NCI-H1694 (cell line): ENCODE data around the gene CCNL1.
A peak's percentile ranks its signal among the peaks of the same experiment; 100 is the strongest.

Source experiments
- DNase-seq: peaks from one replicate; lab custom pipeline; 2025; lab: John Stamatoyannopoulos, UW

Gene CCNL1

DNA sequence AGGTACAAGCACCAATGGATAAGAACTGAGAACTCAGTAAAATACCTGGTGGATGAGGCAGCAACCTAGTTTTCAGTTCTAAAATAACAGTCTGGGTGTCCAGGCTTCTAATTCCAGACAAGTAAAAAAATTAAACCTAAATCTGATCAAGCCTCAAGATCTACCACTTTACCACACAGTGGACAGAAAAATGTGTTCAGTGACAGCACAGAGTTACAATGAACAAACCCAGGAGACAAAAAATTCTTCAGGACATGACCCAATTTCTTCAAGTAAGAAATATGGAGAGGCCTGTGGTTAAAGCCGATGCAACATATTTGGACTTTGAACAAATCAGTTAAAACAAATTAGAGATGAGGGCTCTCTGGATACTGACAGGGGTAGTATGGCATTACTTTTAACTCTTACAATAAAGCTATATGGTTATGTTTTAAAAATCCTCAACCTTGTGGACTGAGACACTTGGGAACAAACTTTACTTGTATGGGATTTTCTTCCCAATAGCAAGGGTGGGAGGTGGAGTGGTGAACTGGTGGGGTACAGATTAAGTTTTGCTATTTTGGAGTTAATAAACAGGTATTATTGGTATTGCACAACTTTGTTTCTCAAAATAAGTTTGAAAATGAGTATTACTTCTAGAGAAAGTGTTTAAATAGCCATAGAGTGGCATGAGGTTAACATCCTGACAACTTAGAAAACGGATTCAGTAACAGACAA lies 14.2 kb downstream of the CCNL1 start:
- no peak for DNase-seq

DNA sequence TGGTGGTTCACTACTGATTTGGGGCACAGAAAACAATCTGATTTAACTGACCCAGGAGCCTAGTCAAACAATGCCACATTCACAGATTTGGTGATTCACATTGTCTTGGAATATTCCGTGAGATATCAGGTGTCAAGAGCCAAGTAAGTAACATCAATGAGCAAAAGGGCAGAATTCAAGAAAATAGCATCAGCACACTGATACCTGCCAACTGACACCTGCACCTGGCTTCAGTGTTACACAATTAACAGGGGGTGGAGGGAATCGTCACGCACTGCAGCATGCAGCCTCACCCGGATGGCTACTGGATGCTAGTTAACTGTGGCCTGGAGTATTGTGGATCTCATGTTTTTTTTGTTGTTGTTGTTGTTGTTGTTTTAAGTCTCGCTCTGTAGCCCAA lies 17.6 kb downstream of the CCNL1 start:
- no peak for DNase-seq

DNA sequence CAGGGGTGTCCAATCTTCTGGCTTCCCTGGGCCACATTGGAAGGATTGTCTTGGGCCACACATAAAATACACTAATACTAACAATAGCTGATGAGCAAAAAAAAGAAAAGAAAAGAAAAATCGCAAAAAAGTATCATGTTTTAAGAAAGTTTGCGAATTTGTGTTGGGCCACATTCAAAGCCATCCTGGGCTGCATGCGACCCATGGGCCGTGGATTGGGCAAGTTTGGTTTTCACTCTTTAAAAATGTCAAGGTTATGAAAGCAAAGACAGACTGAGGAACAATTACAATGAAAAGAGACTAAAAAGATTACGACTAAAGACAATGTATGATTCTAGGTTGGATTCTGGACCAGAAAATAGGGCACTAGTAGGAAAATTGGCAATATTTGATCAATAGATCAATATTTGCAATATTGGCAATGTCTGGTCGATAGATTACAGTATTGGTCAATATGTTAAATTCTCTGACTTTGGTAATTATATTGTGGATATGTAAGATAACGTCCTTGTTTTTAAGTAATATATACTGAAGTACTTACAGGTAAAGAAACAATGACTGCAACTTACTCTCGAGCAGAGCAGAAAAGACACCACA lies 19.9 kb downstream of the CCNL1 start:
- no peak for DNase-seq

DNA sequence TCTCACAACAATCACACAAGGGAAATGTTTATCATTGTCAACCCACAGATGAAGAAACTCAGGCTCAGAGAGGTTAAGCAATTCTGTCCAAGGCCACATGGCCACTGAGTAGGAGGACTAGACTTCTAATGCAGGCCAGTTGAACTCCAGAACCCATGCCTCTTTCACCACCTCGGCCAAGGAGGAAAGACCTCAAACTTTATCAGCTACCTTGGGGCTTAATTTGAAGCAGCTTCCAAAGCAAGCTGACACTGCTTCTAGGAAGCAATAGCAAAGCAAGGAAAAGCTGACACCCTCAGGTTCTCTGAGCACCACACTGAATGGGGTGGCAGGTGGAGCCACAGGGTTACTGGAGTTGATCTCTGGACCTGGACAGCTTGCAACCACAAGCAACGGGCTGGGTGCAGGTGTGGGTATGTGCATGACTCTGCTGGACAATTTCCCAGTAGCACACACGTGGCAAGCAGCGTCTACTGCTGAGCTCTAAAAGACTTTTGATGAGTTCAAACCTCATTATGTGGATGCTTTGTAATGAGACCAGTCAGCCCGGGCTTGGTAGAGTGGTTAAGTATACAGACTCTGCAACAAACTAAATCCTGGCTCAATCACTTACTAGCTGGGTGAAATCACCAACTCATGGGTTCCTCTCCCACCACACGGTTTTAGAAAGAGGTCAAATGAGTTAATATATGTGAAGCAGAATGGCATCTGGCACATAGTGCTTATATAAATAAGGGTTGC lies 23.1 kb downstream of the CCNL1 start:
- no peak for DNase-seq

DNA sequence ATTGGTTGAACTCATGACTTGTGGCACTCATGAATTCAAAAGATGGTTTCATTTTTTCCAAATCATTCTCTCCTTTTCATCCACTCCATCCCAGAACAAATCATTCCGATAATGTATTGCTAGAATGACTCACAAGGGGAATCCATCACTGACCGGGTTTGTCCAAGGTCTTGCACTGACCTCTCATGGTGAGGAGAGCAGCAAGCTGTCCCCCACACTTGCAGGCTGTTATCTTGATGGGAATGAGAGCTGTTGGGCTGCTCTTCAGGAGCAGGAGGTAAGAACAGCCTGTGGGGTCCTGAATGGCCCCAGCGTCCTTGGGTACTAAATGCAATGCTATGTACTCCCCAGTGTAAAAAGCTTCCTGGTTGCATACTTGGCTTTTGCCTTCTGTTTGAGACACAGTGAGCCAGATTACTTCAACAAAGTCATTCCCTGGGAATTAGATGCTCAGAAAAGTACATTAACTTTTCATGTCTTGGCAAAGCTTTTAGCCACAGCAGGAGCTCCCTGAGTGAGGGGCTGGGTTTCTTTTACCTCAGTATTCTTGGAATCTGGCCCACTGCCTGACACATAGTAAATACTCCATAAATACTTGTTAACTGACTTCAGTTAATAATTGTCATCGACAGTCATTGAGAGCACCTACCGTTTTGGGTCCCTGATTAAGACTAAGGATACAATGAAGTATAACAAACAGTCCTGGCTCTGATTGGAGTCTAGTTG lies 24.1 kb downstream of the CCNL1 start:
- DNase-seq, result no peak

DNA sequence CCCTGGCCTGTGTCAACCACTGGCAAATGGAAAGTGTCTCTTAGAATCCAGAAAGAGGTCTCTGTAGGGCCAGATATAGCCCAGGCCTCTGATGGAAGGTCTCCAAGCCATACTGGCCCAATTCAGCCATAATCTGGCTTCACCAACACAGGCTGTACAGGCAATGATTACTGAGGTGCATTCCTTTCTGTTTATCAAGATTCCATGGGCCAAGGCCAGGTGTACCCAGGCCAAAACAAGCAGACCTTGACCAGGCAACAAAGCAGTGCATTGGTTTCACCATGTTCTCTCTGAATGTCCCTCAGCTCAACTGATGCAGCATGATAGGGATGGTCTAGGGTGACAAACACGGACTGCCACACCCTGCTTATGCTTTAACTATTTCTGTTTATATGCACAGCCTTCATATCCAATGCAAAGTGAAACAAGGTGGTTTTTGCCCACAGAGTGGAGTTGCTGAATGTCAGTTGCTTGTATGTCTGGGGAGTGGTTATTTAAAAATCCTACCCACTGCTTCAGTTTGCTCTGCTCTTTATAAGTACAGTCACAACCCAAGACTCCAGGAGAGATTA lies 25.2 kb downstream of the CCNL1 start:
- DNase-seq, result no peak

DNA sequence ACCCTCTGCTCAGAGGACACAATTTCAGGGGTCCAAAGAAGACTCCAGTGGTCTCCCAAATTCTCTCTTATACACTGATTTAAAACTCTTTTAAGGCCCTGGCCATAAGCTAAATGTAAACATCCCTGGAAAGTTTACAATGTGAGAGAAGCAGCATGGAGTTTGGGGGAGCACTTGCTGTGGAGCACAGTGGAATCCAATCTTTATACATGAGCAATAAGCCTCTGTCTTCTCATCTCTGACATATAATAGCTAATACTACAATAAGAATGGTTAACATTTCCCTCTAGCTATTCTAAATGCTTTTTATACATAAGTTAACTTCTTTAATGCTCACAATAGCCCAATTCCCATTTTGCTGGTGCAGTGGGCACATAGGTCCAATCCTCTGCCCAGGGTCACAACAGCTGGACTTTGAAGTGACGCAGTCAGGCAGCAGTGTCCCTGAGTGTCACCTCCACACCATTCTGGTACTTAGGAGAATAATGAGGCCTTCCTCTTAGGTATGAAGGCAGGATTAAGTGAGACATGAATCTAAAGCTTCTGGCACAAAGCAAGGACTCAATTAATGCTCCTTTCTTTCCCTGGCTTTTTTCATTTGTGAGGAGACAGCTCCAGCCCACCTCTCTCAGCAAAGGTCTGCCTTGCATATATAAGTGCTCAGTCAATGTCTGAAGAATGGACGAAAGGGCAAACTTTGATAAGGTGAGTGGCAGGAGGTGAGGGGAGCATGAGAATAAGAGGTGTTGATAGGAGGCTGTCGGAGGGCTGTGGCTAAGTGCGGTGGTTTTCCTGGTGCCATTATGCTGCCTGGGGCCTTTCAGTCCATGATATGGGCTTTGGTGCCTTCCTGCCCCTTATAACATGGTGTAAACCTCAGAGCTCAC lies 26.3 kb downstream of the CCNL1 start:
- no peak for DNase-seq

DNA sequence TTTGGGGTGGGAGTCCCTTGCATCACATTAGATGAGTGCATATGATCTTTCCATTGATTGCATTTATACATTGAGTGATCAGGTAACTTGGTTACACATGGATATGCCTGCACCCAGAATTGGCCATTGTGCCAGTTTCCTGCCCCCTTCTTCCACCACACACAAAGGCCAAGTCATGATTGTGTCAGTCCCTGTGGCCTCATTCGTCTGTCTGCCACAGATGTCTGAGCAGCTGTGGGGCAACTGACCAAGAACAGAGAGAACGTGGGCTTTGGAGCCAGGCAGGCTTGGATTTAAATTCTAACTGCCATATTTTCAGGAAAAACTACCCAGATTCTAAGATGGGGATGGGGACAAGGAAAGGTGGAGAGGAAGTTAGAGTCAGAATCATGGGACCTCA lies 27.0 kb downstream of the CCNL1 start:
- DNase-seq, result no peak

DNA sequence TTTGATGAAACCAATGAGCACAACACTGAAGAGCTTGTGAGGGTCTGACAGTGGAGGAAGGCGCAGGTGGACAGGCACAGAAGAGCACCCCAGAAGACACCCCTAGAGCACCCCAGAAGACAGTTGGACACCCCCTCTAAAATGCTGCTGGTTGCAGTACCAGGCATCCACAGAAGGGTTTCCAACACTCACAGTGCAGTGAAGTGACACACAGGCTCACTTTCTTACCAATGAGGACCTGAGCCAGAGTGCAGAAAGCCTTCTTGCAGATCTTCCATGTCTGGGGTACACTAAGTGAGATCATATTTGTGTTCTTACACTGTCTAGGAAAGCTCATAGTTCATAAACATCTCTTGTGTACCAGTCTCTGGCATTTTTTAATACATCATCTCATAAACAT lies 27.6 kb downstream of the CCNL1 start:
- no peak for DNase-seq

DNA sequence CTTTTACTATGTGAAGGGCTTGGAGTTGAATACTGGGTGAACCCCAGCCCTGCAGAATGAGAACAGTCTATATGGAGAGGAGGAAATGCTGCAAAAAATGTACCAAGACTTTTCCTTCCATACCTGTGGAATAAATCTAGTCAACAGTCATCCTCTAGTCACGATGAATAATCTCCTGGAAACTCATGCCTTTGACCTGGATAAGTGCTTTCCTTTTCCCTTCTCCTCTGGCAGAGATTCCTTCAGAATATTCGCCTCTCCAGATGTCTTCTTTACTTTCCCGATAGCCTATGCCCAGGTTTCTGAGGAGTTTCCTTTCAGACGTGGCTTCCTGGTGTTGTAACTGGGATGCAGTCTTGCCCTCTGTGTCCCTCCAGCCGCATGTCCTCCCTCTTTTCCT lies 28.1 kb downstream of the CCNL1 start:
- DNase-seq, result no peak

DNA sequence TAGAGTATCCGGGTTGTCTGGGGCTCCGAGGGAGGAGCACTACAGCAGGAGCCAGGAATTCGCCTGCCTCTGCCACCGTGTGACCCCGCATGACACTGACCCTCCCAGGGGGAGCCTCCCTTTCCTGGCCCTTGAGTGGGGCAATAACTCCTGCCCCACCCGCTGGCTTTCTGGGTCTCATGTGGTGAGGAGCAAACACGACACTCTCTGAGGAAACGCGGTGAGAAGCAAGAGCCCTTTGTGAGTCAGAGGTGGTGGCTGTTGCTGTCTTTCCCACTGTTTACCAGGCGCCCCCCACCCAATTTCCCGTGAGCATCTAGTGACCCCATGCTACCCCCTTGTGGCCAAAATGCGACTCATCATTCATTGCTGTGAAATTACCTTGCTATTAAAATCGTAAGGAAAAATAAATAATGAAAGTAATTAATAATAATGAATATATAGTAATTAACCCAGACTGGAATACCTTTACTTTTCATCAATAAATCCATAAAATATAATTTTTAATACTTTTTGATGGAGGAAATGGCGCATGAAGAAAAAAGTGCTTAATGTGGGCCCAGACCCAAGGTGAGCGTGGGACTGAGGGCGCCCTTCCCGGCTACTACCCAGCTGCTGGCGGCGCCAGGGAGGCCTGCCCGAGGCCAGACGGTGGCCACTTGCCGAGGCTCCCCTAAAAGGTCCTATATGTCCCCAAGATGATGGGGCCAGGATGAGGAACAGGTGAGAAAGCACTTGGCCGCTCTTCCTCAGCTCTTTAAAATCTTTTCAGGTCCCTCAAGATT lies 29.3 kb downstream of the CCNL1 start:
- DNase-seq, result peak; percentile 54

DNA sequence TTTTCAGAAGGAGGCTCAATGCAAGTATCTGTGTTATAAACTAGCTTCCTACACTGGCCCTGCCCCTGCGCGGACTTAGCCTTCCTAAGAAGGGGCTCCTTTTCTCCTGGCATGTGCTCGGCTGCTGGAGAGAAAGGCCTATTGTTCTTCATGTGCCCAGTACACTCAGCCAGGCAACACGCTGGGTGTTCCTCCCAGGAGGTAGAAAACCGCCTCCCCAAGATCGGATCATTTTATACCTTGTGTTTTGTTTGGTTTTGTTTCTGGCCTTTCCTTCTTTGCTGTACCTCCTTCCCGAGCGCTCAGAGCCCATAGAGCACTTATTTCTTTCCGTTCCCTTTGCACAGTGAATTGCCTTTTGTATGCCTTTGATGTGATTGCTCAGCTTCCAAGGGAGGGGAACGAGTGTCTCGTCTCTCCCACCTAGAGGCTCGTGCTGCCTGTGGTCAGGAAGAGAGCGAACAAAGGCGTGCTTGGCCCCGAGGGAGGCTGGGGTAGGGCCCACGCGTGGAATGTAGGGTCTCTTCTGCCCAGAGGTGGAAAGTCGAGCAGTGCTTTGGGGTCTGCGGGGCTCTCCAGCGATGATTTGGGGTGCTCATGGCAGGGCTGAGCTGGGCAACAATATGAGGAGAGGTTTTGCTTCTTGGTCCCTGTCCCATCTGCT lies 30.0 kb downstream of the CCNL1 start:
- DNase-seq, result no peak

DNA sequence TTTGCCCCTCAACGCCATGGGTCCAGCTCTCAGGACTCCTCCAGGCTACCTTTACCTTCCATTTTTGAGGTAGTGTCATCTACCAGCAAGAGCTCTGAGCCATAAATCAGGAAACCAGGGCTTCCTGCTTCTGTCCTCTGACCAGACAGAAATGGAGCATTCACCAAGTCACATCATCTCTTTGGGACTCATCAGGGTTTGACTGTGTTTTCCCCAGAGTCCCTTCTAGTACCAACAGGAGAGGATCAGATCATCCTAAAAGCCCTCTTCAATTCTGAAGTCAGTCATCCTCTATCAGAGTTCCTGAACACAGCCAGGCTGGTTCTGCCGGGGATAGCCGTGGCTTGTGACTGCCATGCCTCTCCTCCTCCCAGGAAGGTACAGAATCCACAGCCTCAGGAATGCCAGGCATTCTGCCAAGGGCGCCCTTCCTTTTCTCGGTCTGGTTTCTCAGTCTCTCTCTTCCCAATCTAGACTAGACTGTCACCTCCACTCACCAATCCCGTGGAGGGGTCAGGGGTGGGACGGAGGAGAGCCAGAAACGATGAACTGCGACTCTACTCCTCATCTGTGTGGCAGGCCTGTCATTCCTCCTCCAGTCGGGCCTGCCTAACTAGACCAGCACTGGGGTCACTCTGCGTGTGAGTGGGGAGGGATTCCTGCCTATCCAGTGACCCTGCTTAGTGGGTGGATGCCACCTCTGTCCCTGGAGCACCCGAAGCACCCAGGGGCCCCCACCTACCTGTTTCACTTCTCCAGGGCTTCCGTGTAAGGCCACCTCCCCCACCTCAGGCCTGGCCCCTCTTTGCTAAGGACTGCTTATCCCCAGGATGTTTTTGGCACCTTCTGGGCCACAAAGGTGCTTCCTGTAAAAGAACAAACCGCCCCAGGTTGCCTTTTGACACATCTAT lies 30.9 kb downstream of the CCNL1 start:
- no peak for DNase-seq

DNA sequence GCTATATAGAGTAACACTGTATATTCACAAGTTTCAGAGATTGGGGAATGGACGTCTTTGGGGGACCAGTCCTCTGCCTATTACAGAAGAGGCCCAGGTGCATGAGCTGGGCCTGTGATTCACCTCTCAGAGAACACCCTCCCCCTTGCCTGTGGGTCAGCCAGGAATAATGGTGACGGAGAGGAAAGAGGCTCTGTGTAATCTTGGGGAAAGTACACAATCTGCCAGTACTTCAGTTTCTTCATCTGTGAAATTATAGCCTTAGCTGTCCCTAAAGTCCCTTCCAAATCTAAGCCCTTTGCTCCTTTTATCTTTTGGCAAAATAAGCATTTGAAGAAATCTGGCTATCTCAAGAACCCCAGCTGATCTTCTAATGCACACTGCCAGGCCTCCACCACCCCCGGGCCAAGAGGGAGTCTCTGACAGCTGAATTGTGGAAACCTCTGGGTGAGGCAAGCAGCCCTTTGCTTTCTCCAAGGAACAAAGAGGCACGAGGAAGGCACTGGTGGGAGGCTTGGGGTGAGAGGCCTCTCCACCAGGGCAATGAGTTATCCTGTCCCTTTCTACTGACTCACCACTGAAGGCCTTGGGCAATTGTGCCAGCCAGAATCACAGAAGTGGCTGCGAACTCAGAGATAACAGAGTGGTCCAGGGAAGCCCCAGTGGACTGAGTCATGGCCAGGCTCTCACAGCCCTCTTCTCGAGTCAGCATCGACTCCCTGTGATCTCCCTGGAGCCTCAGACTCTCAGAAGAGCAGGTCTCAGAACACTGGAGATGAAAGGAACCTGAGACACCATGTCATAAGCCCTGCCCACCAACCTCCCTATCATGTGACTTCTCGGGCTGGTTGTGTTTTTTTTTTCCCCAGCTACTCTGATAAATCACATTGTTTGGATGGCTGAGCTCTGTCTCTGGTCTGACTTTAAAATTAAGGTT lies 31.8 kb downstream of the CCNL1 start:
- DNase-seq, result no peak

DNA sequence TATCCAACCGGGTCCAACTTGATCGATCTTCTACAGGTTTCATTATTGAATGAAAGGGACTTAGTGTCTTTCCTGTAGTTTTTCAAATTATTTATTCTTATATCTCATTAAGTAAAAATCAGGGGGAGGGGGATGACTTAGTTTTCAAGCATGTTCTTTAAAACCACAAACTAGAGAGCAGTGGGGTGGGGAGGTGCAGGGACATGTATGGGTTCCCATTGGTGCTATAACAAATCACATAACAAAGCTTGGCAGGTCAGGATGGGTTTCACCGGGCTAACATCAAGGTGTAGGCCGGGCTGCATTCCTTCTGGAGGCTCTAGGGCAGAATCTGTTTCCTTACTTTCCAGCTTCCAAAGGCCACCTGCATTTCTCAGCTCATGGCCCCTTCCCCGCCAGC lies 32.7 kb downstream of the CCNL1 start:
- DNase-seq, result no peak

DNA sequence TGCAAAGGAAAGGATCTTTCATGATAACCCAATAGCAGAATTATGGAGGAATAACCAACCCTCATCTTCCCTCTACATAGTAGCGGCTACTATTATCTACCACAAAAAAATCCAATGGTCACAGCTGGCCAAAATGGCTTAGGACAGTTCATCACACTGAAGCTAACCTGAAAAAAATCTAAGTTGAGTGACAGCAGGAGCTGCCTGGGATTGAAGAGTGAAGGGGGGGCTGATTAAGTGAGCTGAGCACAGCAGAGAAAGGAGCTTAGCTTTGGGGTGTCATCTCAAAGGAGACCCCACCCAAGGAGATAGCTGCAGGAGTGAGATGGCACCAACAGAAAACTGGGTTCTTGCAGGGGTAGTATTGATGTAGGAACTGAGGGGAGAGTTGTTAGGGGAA lies 33.6 kb downstream of the CCNL1 start:
- DNase-seq, result no peak

DNA sequence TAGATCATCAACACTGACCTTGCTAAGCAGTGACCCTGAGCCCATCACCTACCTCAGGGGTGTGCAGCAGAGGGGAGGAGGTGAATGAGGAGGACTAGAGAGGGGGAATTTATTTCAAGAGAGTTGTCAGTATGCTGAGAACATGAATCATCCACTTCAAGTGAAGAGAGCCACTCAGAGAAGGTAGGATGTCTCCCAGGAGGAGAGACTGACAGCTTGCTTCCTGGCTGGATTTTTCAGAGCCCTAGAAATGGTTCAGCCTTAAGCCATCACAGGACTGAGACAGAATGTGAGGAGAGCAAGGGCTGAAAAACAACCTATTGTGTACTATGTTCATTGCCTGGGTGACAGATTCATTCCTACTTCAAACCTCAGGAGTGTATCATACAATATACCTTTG lies 34.8 kb downstream of the CCNL1 start:
- DNase-seq, result no peak

DNA sequence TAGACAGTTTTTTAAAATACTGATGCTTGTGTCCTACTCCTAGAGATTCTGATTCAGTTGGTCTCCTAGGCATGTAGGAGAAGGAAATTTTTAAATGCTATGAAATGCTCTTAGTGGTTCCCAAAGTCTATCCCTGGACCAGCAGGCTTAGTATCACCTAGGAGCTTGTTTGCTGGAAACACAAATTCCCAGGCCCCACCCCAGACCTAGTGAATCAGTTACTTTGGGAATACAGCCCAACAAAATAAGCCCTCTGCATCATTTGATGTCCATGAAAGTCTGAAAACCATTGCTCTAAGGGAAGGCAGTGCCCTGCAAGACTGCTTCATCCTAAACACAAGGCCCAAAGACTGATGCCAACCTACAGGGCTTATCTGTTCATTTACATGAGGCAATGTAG lies 36.3 kb downstream of the CCNL1 start:
- DNase-seq, result no peak
